Panc1 (cell line): Measurements from ENCODE around the gene RBM5. TPM values are rescaled to one million over a fixed set of nuclear protein-coding genes. Genes with fewer than 3 reads are reported as not detected.

Experiments used
- ATAC-seq: fragments of 200-7000 bp; cut with Tn5 transposase; 2 replicates; pipeline ENCODE4 v1.9.1; 2020; ENCODE audit warnings: mild to moderate bottlenecking, moderate library complexity
- BruUV-seq: library from RNA; stranded (reverse); fragments of 400-500 nt; replicated peaks from 2 replicates; lab custom pipeline; 2021; lab: Mats Ljungman, UMichigan
- CTCF ChIA-PET: fragments of 300-600 bp; sonication (Branson Sonifier 250); formaldehyde crosslinking; loops from one replicate; lab custom pipeline; 2022; ENCODE audit warnings: antibody characterized with exemption; lab: Charles Lee
- POLR2A ChIA-PET: fragments of 300-600 bp; sonication (Branson Sonifier 250); formaldehyde crosslinking; loops from one replicate; lab custom pipeline; 2022; ENCODE audit warnings: antibody characterized with exemption; lab: Charles Lee
- DNase-seq: peaks from one replicate; pipeline ENCODE4 v3.0.0-alpha.2; 2010; ENCODE audit warnings: low read depth, low spot score
- H3K27ac ChIP-seq: 2 replicates; pipeline ENCODE4 v1.5.1; 2011; ENCODE audit warnings: mild to moderate bottlenecking, low read length, inconsistent platforms
- H3K27me3 ChIP-seq: fragments of 200-500 bp; sonication (Bioruptor generic); 2 replicates; pipeline ENCODE4 v1.6.0; 2014; ENCODE audit warnings: low read length, inconsistent platforms; ENCODE audit not compliant: control insufficient read depth, insufficient read depth
- H3K36me3 ChIP-seq: fragments of 200-500 bp; sonication (Bioruptor generic); 2 replicates; pipeline ENCODE4 v1.5.1; 2014; ENCODE audit warnings: inconsistent platforms, mild to moderate bottlenecking, low read length, moderate library complexity; ENCODE audit not compliant: control insufficient read depth, insufficient read depth
- H3K4me1 ChIP-seq: 2 replicates; pipeline ENCODE4 v1.5.1; 2011; ENCODE audit warnings: inconsistent platforms, mild to moderate bottlenecking, low read length, moderate library complexity; ENCODE audit not compliant: control insufficient read depth, insufficient read depth
- H3K4me3 ChIP-seq, 2 experiments: 2 replicates each; pipeline ENCODE4 v1.5.1; 2011 to 2012; ENCODE audit warnings: low read depth in 2 of 2, low read length in 2 of 2, mild to moderate bottlenecking in 2 of 2, inconsistent platforms in 1 of 2, moderate library complexity in 1 of 2
- H3K9me3 ChIP-seq: fragments of 200-500 bp; sonication (Bioruptor generic); 2 replicates; pipeline ENCODE4 v1.5.1; 2014; ENCODE audit warnings: low read depth, mild to moderate bottlenecking, inconsistent platforms, low read length, moderate library complexity; ENCODE audit not compliant: control insufficient read depth, insufficient read depth
- POLR2AphosphoS5 ChIP-seq: IDR thresholded peaks from 2 replicates; pipeline ENCODE4 v1.6.1; 2012; ENCODE audit warnings: mild to moderate bottlenecking, low read depth, low read length, moderate library complexity
- SIN3A ChIP-seq: IDR thresholded peaks from 2 replicates; pipeline ENCODE4 v1.6.1; 2012; ENCODE audit warnings: low read depth, mild to moderate bottlenecking, low read length, moderate library complexity, borderline replicate concordance; ENCODE audit not compliant: insufficient read depth
- TCF7L2 ChIP-seq: IDR thresholded peaks from 2 replicates; pipeline ENCODE4 v1.6.1; 2011; ENCODE audit warnings: mild to moderate bottlenecking, low read depth, low read length, inconsistent platforms
- in situ Hi-C: cut with HindIII; loops from 2 replicates; pipeline ENCODE4 v1.10.0; 2016; ENCODE audit warnings: low sequenced_read_pairs, low pct_unique_long_range_greater_than_20kb
- intact Hi-C: fragments of 100-400 bp; cut with micrococcal nuclease; formaldehyde crosslinking; loops from one replicate; pipeline ENCODE4 v1.10.0; 2022; ENCODE audit not compliant: unreplicated experiment
- total RNA-seq: library from RNA; stranded (reverse); gene quantifications from one replicate; pipeline ENCODE4 v1.2.1, GENCODE V29; 2021; ENCODE audit not compliant: unreplicated experiment
- TF ChIP-seq, protein P1 (sequence below): fragments of 450-650 bp; IDR thresholded peaks from 2 replicates; pipeline ENCODE4 v1.5.1; 2017; ENCODE audit warnings: mild to moderate bottlenecking
- TF ChIP-seq, protein P2 (sequence below), 2 experiments: IDR thresholded peaks; 2 replicates each; pipeline ENCODE4 v1.6.1; 2011 to 2012; ENCODE audit warnings: low read depth in 2 of 2, control low read depth in 1 of 2, low read length in 1 of 2, mild to moderate bottlenecking in 1 of 2, moderate library complexity in 1 of 2; ENCODE audit not compliant: insufficient read depth in 1 of 2

RBM5 gene
- total RNA-seq, 1 experiment from 2014 or later = 86.6 TPM

GRCh38 chr3:50127251-50127691 lies 38.6 kb downstream of the RBM5 start:
- in situ Hi-C loops = no loop called here
- no peak for DNase-seq
- POLR2A ChIA-PET = no interaction called here
- Histone ChIP-seq H3K27me3 (no peaks in the 10 kb centered on the region), H3K36me3 (no peaks in the 10 kb centered on the region), H3K4me1 (peaks cover 33% of the 10 kb centered on the region), H3K9me3 (no peaks in the 10 kb centered on the region), H3K4me3 (no peak overlapping the region), H3K27ac (peak overlapping the region; percentile 62)
- ATAC-seq = no peak
- CTCF ChIA-PET = no interaction called here
- intact Hi-C loops = no loop called here
- TF ChIP-seq, protein P1, sequence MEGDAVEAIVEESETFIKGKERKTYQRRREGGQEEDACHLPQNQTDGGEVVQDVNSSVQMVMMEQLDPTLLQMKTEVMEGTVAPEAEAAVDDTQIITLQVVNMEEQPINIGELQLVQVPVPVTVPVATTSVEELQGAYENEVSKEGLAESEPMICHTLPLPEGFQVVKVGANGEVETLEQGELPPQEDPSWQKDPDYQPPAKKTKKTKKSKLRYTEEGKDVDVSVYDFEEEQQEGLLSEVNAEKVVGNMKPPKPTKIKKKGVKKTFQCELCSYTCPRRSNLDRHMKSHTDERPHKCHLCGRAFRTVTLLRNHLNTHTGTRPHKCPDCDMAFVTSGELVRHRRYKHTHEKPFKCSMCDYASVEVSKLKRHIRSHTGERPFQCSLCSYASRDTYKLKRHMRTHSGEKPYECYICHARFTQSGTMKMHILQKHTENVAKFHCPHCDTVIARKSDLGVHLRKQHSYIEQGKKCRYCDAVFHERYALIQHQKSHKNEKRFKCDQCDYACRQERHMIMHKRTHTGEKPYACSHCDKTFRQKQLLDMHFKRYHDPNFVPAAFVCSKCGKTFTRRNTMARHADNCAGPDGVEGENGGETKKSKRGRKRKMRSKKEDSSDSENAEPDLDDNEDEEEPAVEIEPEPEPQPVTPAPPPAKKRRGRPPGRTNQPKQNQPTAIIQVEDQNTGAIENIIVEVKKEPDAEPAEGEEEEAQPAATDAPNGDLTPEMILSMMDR = no peak
- TF ChIP-seq, protein P2, sequence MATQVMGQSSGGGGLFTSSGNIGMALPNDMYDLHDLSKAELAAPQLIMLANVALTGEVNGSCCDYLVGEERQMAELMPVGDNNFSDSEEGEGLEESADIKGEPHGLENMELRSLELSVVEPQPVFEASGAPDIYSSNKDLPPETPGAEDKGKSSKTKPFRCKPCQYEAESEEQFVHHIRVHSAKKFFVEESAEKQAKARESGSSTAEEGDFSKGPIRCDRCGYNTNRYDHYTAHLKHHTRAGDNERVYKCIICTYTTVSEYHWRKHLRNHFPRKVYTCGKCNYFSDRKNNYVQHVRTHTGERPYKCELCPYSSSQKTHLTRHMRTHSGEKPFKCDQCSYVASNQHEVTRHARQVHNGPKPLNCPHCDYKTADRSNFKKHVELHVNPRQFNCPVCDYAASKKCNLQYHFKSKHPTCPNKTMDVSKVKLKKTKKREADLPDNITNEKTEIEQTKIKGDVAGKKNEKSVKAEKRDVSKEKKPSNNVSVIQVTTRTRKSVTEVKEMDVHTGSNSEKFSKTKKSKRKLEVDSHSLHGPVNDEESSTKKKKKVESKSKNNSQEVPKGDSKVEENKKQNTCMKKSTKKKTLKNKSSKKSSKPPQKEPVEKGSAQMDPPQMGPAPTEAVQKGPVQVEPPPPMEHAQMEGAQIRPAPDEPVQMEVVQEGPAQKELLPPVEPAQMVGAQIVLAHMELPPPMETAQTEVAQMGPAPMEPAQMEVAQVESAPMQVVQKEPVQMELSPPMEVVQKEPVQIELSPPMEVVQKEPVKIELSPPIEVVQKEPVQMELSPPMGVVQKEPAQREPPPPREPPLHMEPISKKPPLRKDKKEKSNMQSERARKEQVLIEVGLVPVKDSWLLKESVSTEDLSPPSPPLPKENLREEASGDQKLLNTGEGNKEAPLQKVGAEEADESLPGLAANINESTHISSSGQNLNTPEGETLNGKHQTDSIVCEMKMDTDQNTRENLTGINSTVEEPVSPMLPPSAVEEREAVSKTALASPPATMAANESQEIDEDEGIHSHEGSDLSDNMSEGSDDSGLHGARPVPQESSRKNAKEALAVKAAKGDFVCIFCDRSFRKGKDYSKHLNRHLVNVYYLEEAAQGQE (IDR thresholded peaks at IDR 0.05; ENCODE audit: insufficient read depth in 1 of 2, low read depth in 2 of 2, low read length in 1 of 2) = no peak
- no peak for TF ChIP-seq POLR2AphosphoS5
- no peak for TF ChIP-seq TCF7L2
- no peak for TF ChIP-seq SIN3A
- no TSS peak for BruUV-seq

DNA sequence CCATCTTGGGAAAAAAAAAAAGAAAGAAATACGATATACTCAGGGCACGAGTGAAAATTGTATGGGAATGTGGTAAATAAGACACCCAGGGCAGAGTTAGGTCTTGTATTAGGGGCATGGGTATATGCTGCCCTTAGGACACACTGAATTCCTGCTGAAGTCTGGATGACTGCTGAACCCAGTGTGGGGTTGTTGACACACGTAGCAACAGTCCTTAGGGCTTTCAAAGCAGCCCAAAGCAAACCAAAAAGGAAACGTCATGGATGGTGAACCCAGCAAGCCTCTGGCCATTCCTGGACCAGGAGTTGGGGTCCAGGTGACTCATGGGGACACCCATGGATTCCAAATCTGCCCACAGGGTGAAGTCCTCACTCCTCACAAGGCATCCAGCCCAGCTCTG lies 39.3 kb downstream of the RBM5 start:
- no peak for ATAC-seq
- BruUV-seq = no TSS peak
- TF ChIP-seq, protein P1 = no peak
- TF ChIP-seq SIN3A (no peak), POLR2AphosphoS5 (no peak), TCF7L2 (no peak)
- TF ChIP-seq, protein P2 (IDR thresholded peaks at IDR 0.05; ENCODE audit: insufficient read depth in 1 of 2, low read depth in 2 of 2, low read length in 1 of 2) = no peak
- no peaks in the 10 kb centered on the region for H3K27me3 ChIP-seq
- no peaks in the 10 kb centered on the region for H3K36me3 ChIP-seq
- peaks cover 32% of the 10 kb centered on the region for H3K4me1 ChIP-seq
- intact Hi-C loops = no loop called here
- H3K27ac ChIP-seq = 0 out of 2 replicates have a peak overlapping the region, but pooled peaks have one; percentile 17
- H3K9me3 ChIP-seq = no peaks in the 10 kb centered on the region
- POLR2A ChIA-PET = no interaction called here
- in situ Hi-C loops = no loop called here
- CTCF ChIA-PET = no interaction called here
- no peak for DNase-seq
- H3K4me3 ChIP-seq = no peak overlapping the region
